Measurements from ENCODE around the gene BPGM. TPM values are rescaled to one million over a fixed set of nuclear protein-coding genes. Genes with fewer than 3 reads are reported as not detected.

Gene BPGM
- total RNA-seq, 1 donor from 2014 or later: 14.8 TPM

GRCh38 chr7:134636008-134636449 lies 10.6 kb upstream of the BPGM start:
- intact Hi-C loops (cut with DNase I): no loop called here
- Histone ChIP-seq H3K9me3 (no peaks in the 10 kb centered on the region), H3K4me1 (peaks cover 13% of the 10 kb centered on the region), H3K27me3 (no peaks in the 10 kb centered on the region), H3K27ac (peak overlapping the region; percentile 15), H3K36me3 (no peaks in the 10 kb centered on the region), H3K4me3 (no peak overlapping the region)
- ATAC-seq: peak; percentile 67
- TF ChIP-seq CTCF (IDR thresholded peaks at IDR 0.05): no peak
- DNase-seq: no peak

GRCh38 chr7:134637441-134637840 lies 9.2 kb upstream of the BPGM start:
- no peak for DNase-seq
- Histone ChIP-seq H3K27ac (no peak overlapping the region), H3K27me3 (no peaks in the 10 kb centered on the region), H3K4me3 (no peak overlapping the region), H3K9me3 (no peaks in the 10 kb centered on the region), H3K4me1 (peaks cover 13% of the 10 kb centered on the region), H3K36me3 (no peaks in the 10 kb centered on the region)
- ATAC-seq: no peak
- intact Hi-C loops (cut with DNase I): no loop called here
- TF ChIP-seq CTCF (IDR thresholded peaks at IDR 0.05): no peak

GRCh38 chr7:134637934-134638719 lies 8.5 kb upstream of the BPGM start:
- Histone ChIP-seq H3K4me1 (peaks cover 15% of the 10 kb centered on the region), H3K9me3 (no peaks in the 10 kb centered on the region), H3K27ac (no peak overlapping the region), H3K4me3 (no peak overlapping the region), H3K27me3 (no peaks in the 10 kb centered on the region), H3K36me3 (no peaks in the 10 kb centered on the region)
- DNase-seq (no peak), ATAC-seq (peak; percentile 77)
- TF ChIP-seq CTCF (IDR thresholded peaks at IDR 0.05): no peak
- intact Hi-C loops (cut with DNase I): no loop called here

- Histone ChIP-seq H3K4me1 (peaks cover 20% of the 10 kb centered on the region), H3K4me3 (no peak overlapping the region), H3K27me3 (no peaks in the 10 kb centered on the region), H3K9me3 (no peaks in the 10 kb centered on the region), H3K36me3 (no peaks in the 10 kb centered on the region), H3K27ac (no peak overlapping the region)
- intact Hi-C loops (cut with DNase I): no loop called here
- DNase-seq (no peak), ATAC-seq (no peak)
- TF ChIP-seq CTCF (IDR thresholded peaks at IDR 0.05): no peak
These were observed 7.6 kb upstream of the BPGM start for GRCh38 chr7:134639061-134639460.

GRCh38 chr7:134639683-134640279 lies 6.9 kb upstream of the BPGM start:
- H3K27me3 ChIP-seq: no peaks in the 10 kb centered on the region
- ATAC-seq: no peak
- DNase-seq: no peak
- no peaks in the 10 kb centered on the region for H3K9me3 ChIP-seq
- H3K4me3 ChIP-seq: no peak overlapping the region
- peaks cover 20% of the 10 kb centered on the region for H3K4me1 ChIP-seq
- intact Hi-C loops (cut with DNase I): no loop called here
- H3K27ac ChIP-seq: no peak overlapping the region
- H3K36me3 ChIP-seq: no peaks in the 10 kb centered on the region
- TF ChIP-seq CTCF (IDR thresholded peaks at IDR 0.05): no peak

Data from upper lobe of right lung (tissue), 1 donor.